HG03103 (cell line): ENCODE results near the gene CABP4.

Experiments used
- ATAC-seq: cut with Tn5 transposase; IDR thresholded peaks from one replicate; pipeline ENCODE4 v1.9.1; 2021; ENCODE audit warnings: low read depth; ENCODE audit not compliant: unreplicated experiment

CABP4 gene

DNA sequence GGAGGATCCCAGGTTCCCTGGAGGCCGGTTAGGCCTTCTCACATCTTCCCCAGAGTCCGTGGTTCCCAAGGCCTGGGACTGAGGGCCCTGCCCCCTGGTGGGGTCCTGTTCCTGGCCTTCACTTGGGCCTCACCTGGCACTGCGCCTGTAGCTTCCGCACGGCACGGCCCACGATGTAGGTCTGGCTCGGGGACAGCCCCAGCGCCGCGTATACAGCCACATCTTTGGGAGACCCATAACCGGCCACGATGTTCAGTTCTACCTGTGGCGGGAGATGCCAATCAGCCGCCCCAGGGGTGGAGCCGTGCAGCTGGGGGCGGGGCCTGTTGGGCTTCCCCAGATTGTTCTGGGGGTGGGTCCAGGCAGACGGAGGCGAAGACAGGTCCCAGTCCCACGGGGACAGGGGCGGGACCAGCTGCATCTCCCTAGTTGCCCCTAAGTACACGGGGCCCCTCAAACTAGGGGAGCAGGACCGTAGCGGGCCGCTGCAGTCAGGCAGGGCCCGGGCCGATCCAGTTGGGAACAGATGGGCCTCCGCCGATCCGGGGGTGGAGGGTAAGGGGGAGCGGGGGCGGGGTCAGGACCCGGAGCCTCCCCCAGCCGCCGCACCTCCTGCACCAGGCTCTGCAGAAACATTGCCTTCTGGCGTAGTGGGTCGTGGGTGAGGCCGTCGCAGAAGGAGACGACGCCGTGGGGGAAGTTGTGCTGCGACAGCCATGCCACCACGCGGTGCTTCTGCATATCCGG is 37.8 kb downstream of the CABP4 start:
- no peak for ATAC-seq

- no peak for ATAC-seq
Observed at GRCh38 chr11:67493548-67494370, 38.6 kb downstream of the CABP4 start.

GRCh38 chr11:67494371-67495233 is 39.4 kb downstream of the CABP4 start:
- ATAC-seq: no peak

DNA sequence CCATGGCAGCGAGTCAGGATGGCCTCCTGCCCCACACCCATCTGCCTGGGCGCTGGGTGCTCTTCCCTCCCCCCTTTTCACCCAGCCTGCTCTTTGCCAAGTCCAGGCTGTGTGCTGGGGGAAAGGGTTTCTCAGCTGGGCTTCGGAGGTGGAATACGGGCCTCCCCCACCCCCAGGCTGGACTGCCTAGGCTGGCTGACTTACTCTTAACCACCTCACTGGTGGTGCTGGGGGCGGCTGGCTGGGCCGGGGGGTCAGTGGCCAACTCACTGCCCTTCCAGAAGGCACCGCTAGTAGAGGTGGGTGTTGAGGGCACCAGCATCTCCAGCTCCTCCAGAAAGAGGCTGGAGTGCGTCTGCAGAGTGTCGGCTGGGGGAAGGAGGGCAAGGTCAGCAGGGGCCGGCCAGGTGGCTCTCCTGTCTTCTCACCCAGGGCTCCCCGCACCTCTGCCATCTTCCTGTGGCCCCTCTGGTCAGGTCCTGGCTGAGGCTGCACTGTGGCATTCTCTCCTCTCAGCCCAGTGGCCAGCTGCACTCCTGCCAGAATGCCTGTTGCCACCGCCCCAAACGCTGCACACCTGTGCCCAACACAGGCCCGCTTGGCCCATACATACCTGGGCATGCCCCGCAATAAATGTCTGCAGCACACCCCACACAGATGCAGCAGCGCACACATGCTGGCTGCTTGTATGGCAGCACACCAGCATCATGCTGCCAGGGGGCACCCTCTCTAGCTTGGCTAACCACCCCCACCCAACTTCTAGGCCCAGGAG is 40.3 kb downstream of the CABP4 start:
- no peak for ATAC-seq

DNA sequence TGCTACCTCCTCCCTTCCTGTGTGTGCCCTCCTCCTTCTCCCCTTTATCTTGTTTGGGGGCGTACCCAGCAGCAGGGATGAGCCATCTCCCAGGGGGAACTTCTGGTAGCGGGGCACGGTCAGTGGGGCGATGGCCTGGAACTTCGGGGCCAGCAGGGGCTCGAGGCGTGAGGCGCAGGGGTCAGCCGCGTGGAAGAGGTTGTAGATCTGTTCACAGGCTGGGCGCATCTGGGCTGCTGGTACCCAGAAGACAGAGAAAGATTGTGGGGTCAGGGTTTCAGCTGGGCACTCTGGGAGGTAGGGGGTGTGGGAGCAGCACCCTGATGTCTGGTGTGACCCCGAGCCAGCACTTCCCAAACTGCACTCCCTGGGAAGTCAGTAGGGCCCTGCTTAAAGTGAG is 41.0 kb downstream of the CABP4 start:
- ATAC-seq: no peak

- ATAC-seq: no peak
Observed at GRCh38 chr11:67497656-67498291, 42.6 kb downstream of the CABP4 start.

GRCh38 chr11:67498544-67498972 is 43.4 kb downstream of the CABP4 start:
- ATAC-seq: no peak

DNA sequence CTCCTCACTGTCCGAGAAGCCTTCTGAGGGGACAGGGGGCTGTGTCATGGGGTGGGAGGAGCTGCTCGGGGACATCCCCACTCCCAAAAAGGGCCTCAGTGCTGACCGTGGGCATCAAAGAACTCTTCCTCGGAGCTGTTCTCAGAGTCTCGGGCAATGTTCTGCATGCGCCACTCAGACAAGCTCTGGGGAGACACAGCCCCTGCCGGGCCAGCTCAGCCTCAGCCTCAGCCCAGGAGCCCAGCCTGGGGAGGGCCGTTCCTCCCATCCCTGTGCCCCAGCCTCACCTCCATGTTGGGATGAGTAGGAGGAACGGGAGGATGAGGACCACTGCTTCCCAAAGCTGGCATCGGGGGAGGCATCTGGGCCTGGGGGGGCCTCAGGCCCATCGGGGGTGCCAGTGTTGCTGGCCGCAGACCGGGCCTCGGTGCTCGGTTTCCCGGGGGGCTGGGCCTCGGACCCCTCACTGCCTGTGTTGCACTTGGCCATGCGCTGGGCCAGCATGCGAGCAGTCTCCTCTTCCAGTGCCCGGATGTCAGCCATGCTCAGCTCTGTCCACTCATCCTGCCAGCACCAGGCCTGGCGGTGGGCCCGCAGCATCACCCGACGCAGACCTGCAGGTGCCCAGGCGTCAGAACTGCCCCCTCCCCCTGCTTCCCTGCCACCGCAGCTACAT is 44.8 kb downstream of the CABP4 start:
- ATAC-seq: no peak

DNA sequence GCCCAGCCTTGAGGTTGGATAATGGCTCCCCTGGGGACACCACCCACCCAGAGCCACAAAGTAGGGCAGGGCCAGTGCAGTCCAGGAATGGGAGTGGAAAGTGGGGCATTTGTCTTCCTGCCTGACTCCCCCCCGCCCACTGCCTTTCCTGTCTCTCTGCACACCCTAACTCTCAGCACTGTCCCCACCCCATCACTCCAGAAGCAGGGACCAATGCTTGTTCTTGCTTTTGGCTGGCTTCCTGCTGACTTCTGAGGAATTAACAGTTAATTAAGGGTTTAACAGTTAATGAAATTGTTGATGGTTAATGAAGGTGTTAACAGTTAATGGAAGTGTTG is 45.3 kb downstream of the CABP4 start:
- ATAC-seq: no peak

- ATAC-seq: no peak
Observed at GRCh38 chr11:67500831-67501715, 45.9 kb downstream of the CABP4 start.

DNA sequence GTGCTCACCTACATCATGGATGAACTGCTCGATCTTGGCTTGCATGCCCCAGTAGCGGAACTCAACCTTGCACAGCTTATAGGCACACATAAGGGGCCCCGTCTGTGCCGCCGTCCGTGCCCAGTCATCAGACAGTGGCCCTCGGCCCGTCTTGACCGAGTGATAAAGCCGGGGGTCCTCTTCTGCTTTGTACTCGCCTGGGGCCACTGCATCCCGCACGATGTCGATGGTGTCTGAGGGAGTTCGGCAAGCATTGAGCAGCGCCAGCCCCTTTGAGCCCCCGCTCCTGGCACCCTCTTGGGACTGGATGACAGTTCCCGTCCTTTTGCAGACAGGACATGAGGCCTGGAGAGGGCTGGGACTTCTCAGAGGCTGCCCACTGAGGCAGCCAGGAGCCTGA is 46.7 kb downstream of the CABP4 start:
- ATAC-seq: no peak

DNA sequence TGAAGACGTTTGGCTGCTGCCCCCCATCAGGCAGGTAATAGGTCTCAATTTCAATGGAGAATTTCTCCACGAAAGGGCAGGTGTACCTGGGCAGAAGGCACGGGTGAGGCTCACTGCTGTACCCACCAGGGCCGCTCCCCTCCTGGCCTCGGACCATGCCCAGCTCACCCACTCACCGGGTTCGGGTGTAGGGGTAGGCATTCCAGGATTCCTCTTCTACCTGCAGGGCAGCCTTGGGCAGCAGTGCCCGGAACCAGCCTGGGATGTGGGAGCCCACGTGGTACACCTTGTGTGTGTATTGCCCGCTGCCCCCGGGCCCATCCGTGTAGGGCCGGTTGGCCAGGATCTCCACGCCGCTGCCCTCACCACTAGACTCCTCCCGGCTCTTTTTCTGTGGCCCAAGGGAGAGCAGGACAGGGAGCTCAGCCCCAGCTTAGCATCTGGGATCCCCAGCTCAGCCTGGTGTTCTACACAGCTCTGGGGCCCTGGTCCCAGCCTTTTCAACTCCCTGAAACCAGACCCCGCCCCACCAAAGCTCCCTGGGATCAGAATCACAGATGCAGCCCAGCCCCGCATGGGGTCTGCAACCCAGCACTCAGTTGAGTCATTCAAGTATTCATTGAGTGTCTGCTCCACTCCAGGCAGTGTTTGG is 47.3 kb downstream of the CABP4 start:
- no peak for ATAC-seq

- no peak for ATAC-seq
Observed at GRCh38 chr11:67503119-67504004, 48.2 kb downstream of the CABP4 start.

GRCh38 chr11:67504005-67504949 is 49.1 kb downstream of the CABP4 start:
- no peak for ATAC-seq

- no peak for ATAC-seq
Observed at GRCh38 chr11:67504950-67505581, 49.9 kb downstream of the CABP4 start, which contains the start of gene PITPNM1. Gene PITPNM1, minus strand, starts transcription at chr11:67505363. Its CDS starts 1,183 bp downstream, at chr11:67504180.
